ENCODE results near the gene MTUS2. TPM values are rescaled to one million over a fixed set of nuclear protein-coding genes. Genes with fewer than 3 reads are reported as not detected.

MTUS2 gene
- total and polyA plus RNA-seq, 10 of the 15 experiments (the other 5 are each of a cell fraction or from before 2014, with no cell fraction given): under 0.01 to 0.05 (median 0.02) TPM; not detected in 6

DNA sequence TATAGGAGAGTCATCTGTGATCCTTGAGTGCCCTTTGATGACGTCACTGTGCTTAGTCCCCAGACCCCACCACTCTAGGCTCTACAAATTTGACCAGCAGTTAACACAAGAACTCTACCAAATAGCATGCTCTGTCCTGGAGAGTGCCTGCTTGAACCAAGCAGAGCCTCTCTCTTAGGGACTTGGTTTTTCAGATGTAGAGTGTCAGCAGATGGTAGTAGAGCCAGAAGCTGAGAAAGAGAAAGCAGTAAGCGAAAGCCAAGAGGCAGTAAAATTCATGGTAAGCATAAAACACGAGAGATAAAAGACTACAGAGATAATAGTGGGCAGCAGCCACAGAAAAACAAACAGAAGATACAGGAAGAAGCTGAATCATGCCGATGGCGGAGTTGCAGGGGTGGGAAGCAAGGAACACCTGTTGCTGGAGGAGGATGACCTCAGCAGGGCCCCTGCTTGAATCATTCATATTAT, 582.1 kb downstream of the MTUS2 start:
- no peaks in the 10 kb centered on the region for H3K27me3 ChIP-seq (replicated peaks in 1 of 2; ENCODE audit: control insufficient read depth in 2 of 2, insufficient read depth in 2 of 2, low read length in 1 of 2)
- no peak overlapping the region for H3K4me3 ChIP-seq
- in situ Hi-C loops (cut with MboI) (no loop called here), intact Hi-C loops (cut with micrococcal nuclease; ENCODE audit: unreplicated experiment) (no loop called here)
- BruUV-seq (replicated peaks): no TSS peak
- DNase-seq (ENCODE audit: low read depth, low spot score) (no peak), ATAC-seq (no peak), FAIRE-seq (no peak)
- H3K4me2 ChIP-seq (ENCODE audit: control insufficient read depth, insufficient read depth): no peak overlapping the region
- TF ChIP-seq HDAC6 (IDR thresholded peaks at IDR 0.05; ENCODE audit: unreplicated experiment): no peak
- TF ChIP-seq PAX8 (IDR thresholded peaks at IDR 0.05): no peak
- TF ChIP-seq BRCA1 (IDR thresholded peaks at IDR 0.05; ENCODE audit: low read depth, low read length): no peak
- TF ChIP-seq, protein P1, sequence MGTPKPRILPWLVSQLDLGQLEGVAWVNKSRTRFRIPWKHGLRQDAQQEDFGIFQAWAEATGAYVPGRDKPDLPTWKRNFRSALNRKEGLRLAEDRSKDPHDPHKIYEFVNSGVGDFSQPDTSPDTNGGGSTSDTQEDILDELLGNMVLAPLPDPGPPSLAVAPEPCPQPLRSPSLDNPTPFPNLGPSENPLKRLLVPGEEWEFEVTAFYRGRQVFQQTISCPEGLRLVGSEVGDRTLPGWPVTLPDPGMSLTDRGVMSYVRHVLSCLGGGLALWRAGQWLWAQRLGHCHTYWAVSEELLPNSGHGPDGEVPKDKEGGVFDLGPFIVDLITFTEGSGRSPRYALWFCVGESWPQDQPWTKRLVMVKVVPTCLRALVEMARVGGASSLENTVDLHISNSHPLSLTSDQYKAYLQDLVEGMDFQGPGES (IDR thresholded peaks at IDR 0.05): no peak
- TF ChIP-seq CEBPB (IDR thresholded peaks at IDR 0.05; ENCODE audit: borderline replicate concordance in 1 of 2, low read depth in 2 of 2, low read length in 2 of 2): no peak
- no peak for TF ChIP-seq EZH2 (IDR thresholded peaks at IDR 0.05; ENCODE audit: borderline replicate concordance, control insufficient read depth, low read depth, low read length)
- no peaks in the 10 kb centered on the region for H3K79me2 ChIP-seq (ENCODE audit: control insufficient read depth, insufficient read depth, low read length)
- CTCF ChIA-PET: no interaction called here
- SMC1A ChIA-PET (ENCODE audit: uncharacterized antibody, unreplicated experiment): no interaction called here
- no peaks in the 10 kb centered on the region for H3K9me3 ChIP-seq (replicated peaks; ENCODE audit: control insufficient read depth, insufficient read depth, low read length)
- H3K36me3 ChIP-seq (ENCODE audit: control insufficient read depth in 2 of 2, insufficient read depth in 2 of 2, low read length in 1 of 2): no peaks in the 10 kb centered on the region
- H3K9ac ChIP-seq (ENCODE audit: control insufficient read depth, insufficient read depth, low read length): no peak overlapping the region
- RAD21 ChIA-PET (ENCODE audit: unreplicated experiment): no interaction called here
- no peak overlapping the region for H2AFZ ChIP-seq (ENCODE audit: control insufficient read depth, low read depth, low read length)
- H3K4me1 ChIP-seq (ENCODE audit: control insufficient read depth, insufficient read depth, low read length): no peaks in the 10 kb centered on the region
- POLR2A ChIA-PET: no interaction called here
- no peaks in the 10 kb centered on the region for H4K20me1 ChIP-seq (ENCODE audit: control insufficient read depth, insufficient read depth)
- no peak overlapping the region for H3K27ac ChIP-seq (ENCODE audit: control insufficient read depth, insufficient read depth)
- 24% methylated on average over 5 of the region's 5 CpGs for WGBS (ENCODE audit: insufficient coverage, insufficient replicate concordance, low lambda C conversion rate, missing lambda C conversion rate)

DNA sequence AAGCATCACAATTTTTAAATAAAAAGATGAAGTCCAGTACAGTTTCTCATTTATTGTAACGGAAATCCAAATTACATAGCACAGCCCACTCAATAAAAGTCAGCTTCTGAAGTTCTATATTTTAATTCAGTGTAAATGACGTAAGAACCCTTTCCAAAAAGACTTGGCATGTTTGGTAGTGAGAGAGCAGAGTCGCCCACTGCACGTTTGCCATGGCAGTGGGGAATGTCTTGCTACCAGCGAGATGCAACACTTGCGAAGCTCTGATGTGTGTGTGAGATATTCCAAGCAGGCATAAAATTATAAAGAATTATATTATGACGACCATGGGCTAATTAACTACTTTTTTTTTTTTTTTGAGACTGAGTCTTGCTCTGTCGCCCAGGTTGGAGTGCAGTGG, 585.3 kb downstream of the MTUS2 start:
- FAIRE-seq (no peak), ATAC-seq (no peak), DNase-seq (ENCODE audit: low read depth, low spot score) (no peak)
- no peak overlapping the region for H3K27ac ChIP-seq (ENCODE audit: control insufficient read depth, insufficient read depth)
- WGBS (ENCODE audit: insufficient coverage, insufficient replicate concordance, low lambda C conversion rate, missing lambda C conversion rate): 43% methylated on average over 7 of the region's 8 CpGs
- H3K9me3 ChIP-seq (replicated peaks; ENCODE audit: control insufficient read depth, insufficient read depth, low read length): no peaks in the 10 kb centered on the region
- no peak overlapping the region for H3K9ac ChIP-seq (ENCODE audit: control insufficient read depth, insufficient read depth, low read length)
- H3K4me2 ChIP-seq (ENCODE audit: control insufficient read depth, insufficient read depth): no peak overlapping the region
- no peaks in the 10 kb centered on the region for H3K27me3 ChIP-seq (replicated peaks in 1 of 2; ENCODE audit: control insufficient read depth in 2 of 2, insufficient read depth in 2 of 2, low read length in 1 of 2)
- no peaks in the 10 kb centered on the region for H3K4me1 ChIP-seq (ENCODE audit: control insufficient read depth, insufficient read depth, low read length)
- CTCF ChIA-PET: interaction anchor here (0.6 kb wide), 1 partner anchor 270 kb away, joined by 3 read pairs; no protein-coding TSS in a partner anchor
- intact Hi-C loops (cut with micrococcal nuclease; ENCODE audit: unreplicated experiment): no loop called here
- no peaks in the 10 kb centered on the region for H4K20me1 ChIP-seq (ENCODE audit: control insufficient read depth, insufficient read depth)
- in situ Hi-C loops (cut with MboI): no loop called here
- H3K36me3 ChIP-seq (ENCODE audit: control insufficient read depth in 2 of 2, insufficient read depth in 2 of 2, low read length in 1 of 2): no peaks in the 10 kb centered on the region
- RAD21 ChIA-PET (ENCODE audit: unreplicated experiment): no interaction called here
- POLR2A ChIA-PET: no interaction called here
- SMC1A ChIA-PET (ENCODE audit: uncharacterized antibody, unreplicated experiment): no interaction called here
- no peak overlapping the region for H2AFZ ChIP-seq (ENCODE audit: control insufficient read depth, low read depth, low read length)
- no TSS peak for BruUV-seq (replicated peaks)
- H3K4me3 ChIP-seq: no peak overlapping the region
- H3K79me2 ChIP-seq (ENCODE audit: control insufficient read depth, insufficient read depth, low read length): no peaks in the 10 kb centered on the region
- TF ChIP-seq ZNF207 (IDR thresholded peaks at IDR 0.05; ENCODE audit: borderline replicate concordance) (no peak), SP1 (IDR thresholded peaks at IDR 0.05; ENCODE audit: low read depth, low read length) (no peak), EZH2 (IDR thresholded peaks at IDR 0.05; ENCODE audit: borderline replicate concordance, control insufficient read depth, low read depth, low read length) (no peak), MEF2A (IDR thresholded peaks at IDR 0.05; ENCODE audit: insufficient read depth, low read depth, low read length) (no peak), BRCA1 (IDR thresholded peaks at IDR 0.05; ENCODE audit: low read depth, low read length) (no peak)
- TF ChIP-seq, protein P1 (IDR thresholded peaks at IDR 0.05): no peak
- TF ChIP-seq, protein P2, sequence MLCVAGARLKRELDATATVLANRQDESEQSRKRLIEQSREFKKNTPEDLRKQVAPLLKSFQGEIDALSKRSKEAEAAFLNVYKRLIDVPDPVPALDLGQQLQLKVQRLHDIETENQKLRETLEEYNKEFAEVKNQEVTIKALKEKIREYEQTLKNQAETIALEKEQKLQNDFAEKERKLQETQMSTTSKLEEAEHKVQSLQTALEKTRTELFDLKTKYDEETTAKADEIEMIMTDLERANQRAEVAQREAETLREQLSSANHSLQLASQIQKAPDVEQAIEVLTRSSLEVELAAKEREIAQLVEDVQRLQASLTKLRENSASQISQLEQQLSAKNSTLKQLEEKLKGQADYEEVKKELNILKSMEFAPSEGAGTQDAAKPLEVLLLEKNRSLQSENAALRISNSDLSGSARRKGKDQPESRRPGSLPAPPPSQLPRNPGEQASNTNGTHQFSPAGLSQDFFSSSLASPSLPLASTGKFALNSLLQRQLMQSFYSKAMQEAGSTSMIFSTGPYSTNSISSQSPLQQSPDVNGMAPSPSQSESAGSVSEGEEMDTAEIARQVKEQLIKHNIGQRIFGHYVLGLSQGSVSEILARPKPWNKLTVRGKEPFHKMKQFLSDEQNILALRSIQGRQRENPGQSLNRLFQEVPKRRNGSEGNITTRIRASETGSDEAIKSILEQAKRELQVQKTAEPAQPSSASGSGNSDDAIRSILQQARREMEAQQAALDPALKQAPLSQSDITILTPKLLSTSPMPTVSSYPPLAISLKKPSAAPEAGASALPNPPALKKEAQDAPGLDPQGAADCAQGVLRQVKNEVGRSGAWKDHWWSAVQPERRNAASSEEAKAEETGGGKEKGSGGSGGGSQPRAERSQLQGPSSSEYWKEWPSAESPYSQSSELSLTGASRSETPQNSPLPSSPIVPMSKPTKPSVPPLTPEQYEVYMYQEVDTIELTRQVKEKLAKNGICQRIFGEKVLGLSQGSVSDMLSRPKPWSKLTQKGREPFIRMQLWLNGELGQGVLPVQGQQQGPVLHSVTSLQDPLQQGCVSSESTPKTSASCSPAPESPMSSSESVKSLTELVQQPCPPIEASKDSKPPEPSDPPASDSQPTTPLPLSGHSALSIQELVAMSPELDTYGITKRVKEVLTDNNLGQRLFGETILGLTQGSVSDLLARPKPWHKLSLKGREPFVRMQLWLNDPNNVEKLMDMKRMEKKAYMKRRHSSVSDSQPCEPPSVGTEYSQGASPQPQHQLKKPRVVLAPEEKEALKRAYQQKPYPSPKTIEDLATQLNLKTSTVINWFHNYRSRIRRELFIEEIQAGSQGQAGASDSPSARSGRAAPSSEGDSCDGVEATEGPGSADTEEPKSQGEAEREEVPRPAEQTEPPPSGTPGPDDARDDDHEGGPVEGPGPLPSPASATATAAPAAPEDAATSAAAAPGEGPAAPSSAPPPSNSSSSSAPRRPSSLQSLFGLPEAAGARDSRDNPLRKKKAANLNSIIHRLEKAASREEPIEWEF (IDR thresholded peaks at IDR 0.05; ENCODE audit: insufficient replicate concordance, low read depth, low read length): no peak
